ENCODE data around the gene CDK14.

The CDK14 gene

GRCh38 chr7:91180746-91181145 is 584.6 kb downstream of the CDK14 start:
- Histone ChIP-seq H3K27ac (ENCODE audit: low read length) (no peak overlapping the region), H3K4me1 (ENCODE audit: control insufficient read depth, insufficient read depth, low read length) (no peaks in the 10 kb centered on the region), H3K4me3 (ENCODE audit: low read length) (no peak overlapping the region), H3K9me3 (ENCODE audit: control insufficient read depth, insufficient read depth, low read length) (no peaks in the 10 kb centered on the region), H3K36me3 (ENCODE audit: control insufficient read depth, insufficient read depth, low read length) (no peaks in the 10 kb centered on the region), H3K27me3 (ENCODE audit: control insufficient read depth, insufficient read depth, low read length) (no peaks in the 10 kb centered on the region)
- DNase-seq (ENCODE audit: low read depth, low spot score) = no peak
- 100% methylated on average over 1 of the region's 1 CpG for WGBS (ENCODE audit: insufficient coverage, insufficient read length)

DNA sequence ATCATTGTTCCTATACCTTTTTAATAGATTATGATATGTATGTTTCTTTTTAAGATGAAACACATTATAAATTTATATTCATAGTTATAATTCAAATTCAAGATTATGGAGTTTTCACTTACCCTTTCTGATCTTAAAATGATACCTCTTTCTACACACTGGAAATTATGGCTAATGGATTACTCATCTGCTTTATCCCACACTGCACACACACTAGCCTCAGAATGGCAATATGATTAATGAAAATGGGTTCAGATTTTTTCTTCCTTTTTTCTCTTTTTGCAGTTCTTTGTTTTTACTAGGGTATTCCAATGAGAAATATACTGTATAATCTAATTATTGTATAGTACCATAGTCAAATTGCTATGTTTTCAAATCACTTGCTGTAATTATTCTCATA is 585.8 kb downstream of the CDK14 start:
- Histone ChIP-seq H3K9me3 (ENCODE audit: control insufficient read depth, insufficient read depth, low read length) (no peaks in the 10 kb centered on the region), H3K36me3 (ENCODE audit: control insufficient read depth, insufficient read depth, low read length) (no peaks in the 10 kb centered on the region), H3K4me3 (ENCODE audit: low read length) (no peak overlapping the region), H3K4me1 (ENCODE audit: control insufficient read depth, insufficient read depth, low read length) (no peaks in the 10 kb centered on the region), H3K27ac (ENCODE audit: low read length) (no peak overlapping the region), H3K27me3 (ENCODE audit: control insufficient read depth, insufficient read depth, low read length) (no peaks in the 10 kb centered on the region)
- DNase-seq (ENCODE audit: low read depth, low spot score) = no peak

GRCh38 chr7:91182819-91183764 is 587.0 kb downstream of the CDK14 start:
- no peaks in the 10 kb centered on the region for H3K36me3 ChIP-seq (ENCODE audit: control insufficient read depth, insufficient read depth, low read length)
- H3K27ac ChIP-seq (ENCODE audit: low read length) = no peak overlapping the region
- no peaks in the 10 kb centered on the region for H3K27me3 ChIP-seq (ENCODE audit: control insufficient read depth, insufficient read depth, low read length)
- no CpG with 5 or more reads among the region's 5 CpGs for WGBS (ENCODE audit: insufficient coverage, insufficient read length)
- no peak for DNase-seq (ENCODE audit: low read depth, low spot score)
- H3K4me1 ChIP-seq (ENCODE audit: control insufficient read depth, insufficient read depth, low read length) = no peaks in the 10 kb centered on the region
- H3K9me3 ChIP-seq (ENCODE audit: control insufficient read depth, insufficient read depth, low read length) = no peaks in the 10 kb centered on the region
- no peak overlapping the region for H3K4me3 ChIP-seq (ENCODE audit: low read length)

DNA sequence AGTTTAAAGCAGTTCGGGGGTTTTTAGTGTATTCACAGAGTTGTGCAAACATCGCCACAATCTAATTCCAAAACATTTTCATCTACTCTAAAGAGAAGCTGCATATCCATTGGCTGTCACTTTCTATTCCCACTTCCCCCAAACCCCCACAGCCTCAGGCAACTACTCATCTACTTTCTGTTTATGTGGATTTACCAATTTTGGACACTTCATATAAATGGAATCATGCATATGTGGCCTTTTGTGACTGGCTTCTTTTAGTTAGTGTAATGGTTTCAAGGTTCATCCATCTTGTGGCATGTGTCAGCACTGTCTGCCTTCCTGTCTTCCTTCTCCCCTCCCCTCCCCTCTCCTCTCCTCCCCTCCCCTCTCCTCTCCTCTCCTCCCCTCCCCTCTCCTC is 589.6 kb downstream of the CDK14 start:
- H3K27ac ChIP-seq (ENCODE audit: low read length) = no peak overlapping the region
- H3K4me3 ChIP-seq (ENCODE audit: low read length) = no peak overlapping the region
- H3K27me3 ChIP-seq (ENCODE audit: control insufficient read depth, insufficient read depth, low read length) = no peaks in the 10 kb centered on the region
- no CpG with 5 or more reads among the region's 2 CpGs for WGBS (ENCODE audit: insufficient coverage, insufficient read length)
- no peaks in the 10 kb centered on the region for H3K9me3 ChIP-seq (ENCODE audit: control insufficient read depth, insufficient read depth, low read length)
- no peaks in the 10 kb centered on the region for H3K36me3 ChIP-seq (ENCODE audit: control insufficient read depth, insufficient read depth, low read length)
- no peak for DNase-seq (ENCODE audit: low read depth, low spot score)
- H3K4me1 ChIP-seq (ENCODE audit: control insufficient read depth, insufficient read depth, low read length) = no peaks in the 10 kb centered on the region

DNA sequence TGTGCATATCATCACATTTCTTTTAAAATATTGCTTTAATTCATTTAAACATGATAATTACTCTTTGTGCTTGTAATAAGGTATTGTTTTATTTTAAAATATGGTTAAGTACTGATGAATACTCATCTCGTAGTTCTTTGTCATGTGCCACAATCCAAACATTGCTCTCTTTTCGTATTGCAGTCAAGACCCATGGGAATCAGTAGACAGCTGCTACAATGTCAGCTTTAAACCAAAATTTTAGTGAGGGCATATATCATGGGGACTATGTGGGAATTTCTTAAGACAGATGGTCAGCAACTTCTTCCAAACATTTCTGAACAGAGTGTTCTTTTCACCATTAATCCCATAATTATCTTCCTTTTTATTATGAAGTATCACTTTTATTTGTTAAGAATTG is 590.9 kb downstream of the CDK14 start:
- Histone ChIP-seq H3K4me1 (ENCODE audit: control insufficient read depth, insufficient read depth, low read length) (no peaks in the 10 kb centered on the region), H3K27me3 (ENCODE audit: control insufficient read depth, insufficient read depth, low read length) (no peaks in the 10 kb centered on the region), H3K27ac (ENCODE audit: low read length) (no peak overlapping the region), H3K9me3 (ENCODE audit: control insufficient read depth, insufficient read depth, low read length) (no peaks in the 10 kb centered on the region), H3K36me3 (ENCODE audit: control insufficient read depth, insufficient read depth, low read length) (no peaks in the 10 kb centered on the region), H3K4me3 (ENCODE audit: low read length) (no peak overlapping the region)
- WGBS (ENCODE audit: insufficient coverage, insufficient read length) = no CpG with 5 or more reads among the region's 2 CpGs
- DNase-seq (ENCODE audit: low read depth, low spot score) = no peak

DNA sequence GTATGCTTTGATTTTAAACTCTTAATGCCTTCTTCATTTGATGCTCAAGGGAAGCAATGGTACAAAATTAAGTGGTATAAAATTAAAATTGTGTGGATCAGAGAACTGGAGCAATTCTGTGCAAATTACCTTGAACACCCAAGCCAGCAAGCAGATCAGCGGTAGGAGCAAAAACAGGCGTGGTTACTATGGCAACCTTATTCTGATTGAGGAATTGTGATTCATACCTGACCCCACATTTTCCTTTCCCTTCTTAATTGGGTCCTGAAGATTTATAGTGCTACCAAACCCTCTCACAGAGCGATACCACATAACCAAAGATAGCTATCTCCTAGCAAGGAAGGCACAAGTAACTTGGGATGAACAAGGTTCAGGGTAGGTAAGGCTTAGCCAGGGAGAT is 595.6 kb downstream of the CDK14 start:
- no peaks in the 10 kb centered on the region for H3K36me3 ChIP-seq (ENCODE audit: control insufficient read depth, insufficient read depth, low read length)
- no peaks in the 10 kb centered on the region for H3K9me3 ChIP-seq (ENCODE audit: control insufficient read depth, insufficient read depth, low read length)
- no peak for DNase-seq (ENCODE audit: low read depth, low spot score)
- no peak overlapping the region for H3K4me3 ChIP-seq (ENCODE audit: low read length)
- WGBS (ENCODE audit: insufficient coverage, insufficient read length) = no CpG with 5 or more reads among the region's 3 CpGs
- H3K27ac ChIP-seq (ENCODE audit: low read length) = no peak overlapping the region
- no peaks in the 10 kb centered on the region for H3K27me3 ChIP-seq (ENCODE audit: control insufficient read depth, insufficient read depth, low read length)
- no peaks in the 10 kb centered on the region for H3K4me1 ChIP-seq (ENCODE audit: control insufficient read depth, insufficient read depth, low read length)

- Histone ChIP-seq H3K36me3 (ENCODE audit: control insufficient read depth, insufficient read depth, low read length) (no peaks in the 10 kb centered on the region), H3K4me1 (ENCODE audit: control insufficient read depth, insufficient read depth, low read length) (no peaks in the 10 kb centered on the region), H3K4me3 (ENCODE audit: low read length) (no peak overlapping the region), H3K27ac (ENCODE audit: low read length) (no peak overlapping the region), H3K9me3 (ENCODE audit: control insufficient read depth, insufficient read depth, low read length) (no peaks in the 10 kb centered on the region), H3K27me3 (ENCODE audit: control insufficient read depth, insufficient read depth, low read length) (no peaks in the 10 kb centered on the region)
- no peak for DNase-seq (ENCODE audit: low read depth, low spot score)
- no CpG with 5 or more reads among the region's 1 CpG for WGBS (ENCODE audit: insufficient coverage, insufficient read length)
Observed at GRCh38 chr7:91193141-91193540, 597.0 kb downstream of the CDK14 start.

- DNase-seq (ENCODE audit: low read depth, low spot score) = no peak
Observed at GRCh38 chr7:91194841-91195240, 598.7 kb downstream of the CDK14 start.

GRCh38 chr7:91196058-91196457 is 599.9 kb downstream of the CDK14 start:
- WGBS (ENCODE audit: insufficient coverage, insufficient read length) = no CpG with 5 or more reads among the region's 2 CpGs
- Histone ChIP-seq H3K27me3 (ENCODE audit: control insufficient read depth, insufficient read depth, low read length) (no peaks in the 10 kb centered on the region), H3K4me1 (ENCODE audit: control insufficient read depth, insufficient read depth, low read length) (no peaks in the 10 kb centered on the region), H3K27ac (ENCODE audit: low read length) (no peak overlapping the region), H3K4me3 (ENCODE audit: low read length) (no peak overlapping the region), H3K9me3 (ENCODE audit: control insufficient read depth, insufficient read depth, low read length) (no peaks in the 10 kb centered on the region), H3K36me3 (ENCODE audit: control insufficient read depth, insufficient read depth, low read length) (no peaks in the 10 kb centered on the region)
- DNase-seq (ENCODE audit: low read depth, low spot score) = no peak

More at GRCh38 chr7:91194841-91195240, 598.7 kb downstream of the CDK14 start:
- H3K4me1 ChIP-seq (ENCODE audit: control insufficient read depth, insufficient read depth, low read length) = no peaks in the 10 kb centered on the region
- no peak overlapping the region for H3K4me3 ChIP-seq (ENCODE audit: low read length)
- H3K27ac ChIP-seq (ENCODE audit: low read length) = no peak overlapping the region
- H3K36me3 ChIP-seq (ENCODE audit: control insufficient read depth, insufficient read depth, low read length) = no peaks in the 10 kb centered on the region
- H3K9me3 ChIP-seq (ENCODE audit: control insufficient read depth, insufficient read depth, low read length) = no peaks in the 10 kb centered on the region
- no peaks in the 10 kb centered on the region for H3K27me3 ChIP-seq (ENCODE audit: control insufficient read depth, insufficient read depth, low read length)

DNA sequence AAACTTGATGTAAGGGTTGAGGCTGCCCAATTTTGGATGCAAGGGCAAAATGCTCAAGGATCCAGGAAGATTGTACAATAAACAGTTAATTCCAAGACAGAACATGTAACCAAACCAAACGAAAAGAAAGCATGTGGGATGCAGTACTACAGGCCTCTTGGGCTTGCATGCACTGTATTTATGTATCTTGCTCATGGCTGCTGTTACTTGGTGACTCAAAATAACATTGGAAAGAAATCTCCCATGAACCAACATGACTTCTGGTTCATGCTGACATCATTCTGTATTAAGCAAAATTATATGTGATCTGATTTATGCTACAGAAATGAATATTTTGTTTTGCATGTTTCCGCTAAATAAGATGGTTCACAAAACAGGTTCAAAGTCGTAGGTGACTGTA is 602.2 kb downstream of the CDK14 start:
- Histone ChIP-seq H3K9me3 (ENCODE audit: control insufficient read depth, insufficient read depth, low read length) (no peaks in the 10 kb centered on the region), H3K27ac (ENCODE audit: low read length) (no peak overlapping the region), H3K4me3 (ENCODE audit: low read length) (no peak overlapping the region), H3K4me1 (ENCODE audit: control insufficient read depth, insufficient read depth, low read length) (no peaks in the 10 kb centered on the region), H3K27me3 (ENCODE audit: control insufficient read depth, insufficient read depth, low read length) (no peaks in the 10 kb centered on the region), H3K36me3 (ENCODE audit: control insufficient read depth, insufficient read depth, low read length) (no peaks in the 10 kb centered on the region)
- no CpG with 5 or more reads among the region's 3 CpGs for WGBS (ENCODE audit: insufficient coverage, insufficient read length)
- DNase-seq (ENCODE audit: low read depth, low spot score) = no peak

- H3K36me3 ChIP-seq (ENCODE audit: control insufficient read depth, insufficient read depth, low read length) = no peaks in the 10 kb centered on the region
- H3K4me3 ChIP-seq (ENCODE audit: low read length) = no peak overlapping the region
- H3K27me3 ChIP-seq (ENCODE audit: control insufficient read depth, insufficient read depth, low read length) = no peaks in the 10 kb centered on the region
- no peak for DNase-seq (ENCODE audit: low read depth, low spot score)
- no peaks in the 10 kb centered on the region for H3K9me3 ChIP-seq (ENCODE audit: control insufficient read depth, insufficient read depth, low read length)
- H3K27ac ChIP-seq (ENCODE audit: low read length) = no peak overlapping the region
- H3K4me1 ChIP-seq (ENCODE audit: control insufficient read depth, insufficient read depth, low read length) = no peaks in the 10 kb centered on the region
Observed at GRCh38 chr7:91199601-91200000, 603.5 kb downstream of the CDK14 start.

Data from iPS DF 6.9 (cell line).